Measurements from ENCODE around the gene SUSD1. TPM values are rescaled to one million over a fixed set of nuclear protein-coding genes. Genes with fewer than 3 reads are reported as not detected.
"Not testable (repeated sequence)": the region's sequence is repeated elsewhere in the genome, so short reads cannot be mapped to it uniquely, and the experiment has no call there.

SUSD1 gene
- total RNA-seq, 2 donors from 2014 or later, result 7.8 to 7.9 TPM

DNA sequence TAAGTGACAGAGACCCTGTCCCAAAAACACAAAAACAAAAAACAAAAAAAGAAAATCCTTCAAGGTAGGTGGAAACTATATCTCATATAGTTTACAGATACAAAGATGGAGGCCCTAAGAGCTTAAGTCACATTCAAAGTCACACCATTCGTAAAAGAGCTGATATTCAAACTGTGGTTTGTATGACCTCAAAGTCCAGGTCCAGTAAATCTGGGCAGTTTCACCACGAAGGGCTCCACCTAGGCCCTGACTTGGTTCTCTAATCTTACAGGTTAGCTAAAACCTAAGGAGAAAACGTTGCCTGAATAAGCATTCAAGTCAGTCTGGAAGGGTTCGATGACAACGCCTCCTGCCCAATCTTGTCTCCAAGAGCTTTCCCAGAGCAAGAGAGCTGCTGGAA, 44.1 kb downstream of the SUSD1 start:
- WGBS, 2 donors, result 93 to 96% methylated on average over 5 of the region's 5 CpGs
- no peaks in the 10 kb centered on the region for H3K9me3 ChIP-seq
- H3K27ac ChIP-seq, result no peak overlapping the region
- no peak overlapping the region for H3K4me3 ChIP-seq
- ATAC-seq, result no peak
- TF ChIP-seq, protein P1, sequence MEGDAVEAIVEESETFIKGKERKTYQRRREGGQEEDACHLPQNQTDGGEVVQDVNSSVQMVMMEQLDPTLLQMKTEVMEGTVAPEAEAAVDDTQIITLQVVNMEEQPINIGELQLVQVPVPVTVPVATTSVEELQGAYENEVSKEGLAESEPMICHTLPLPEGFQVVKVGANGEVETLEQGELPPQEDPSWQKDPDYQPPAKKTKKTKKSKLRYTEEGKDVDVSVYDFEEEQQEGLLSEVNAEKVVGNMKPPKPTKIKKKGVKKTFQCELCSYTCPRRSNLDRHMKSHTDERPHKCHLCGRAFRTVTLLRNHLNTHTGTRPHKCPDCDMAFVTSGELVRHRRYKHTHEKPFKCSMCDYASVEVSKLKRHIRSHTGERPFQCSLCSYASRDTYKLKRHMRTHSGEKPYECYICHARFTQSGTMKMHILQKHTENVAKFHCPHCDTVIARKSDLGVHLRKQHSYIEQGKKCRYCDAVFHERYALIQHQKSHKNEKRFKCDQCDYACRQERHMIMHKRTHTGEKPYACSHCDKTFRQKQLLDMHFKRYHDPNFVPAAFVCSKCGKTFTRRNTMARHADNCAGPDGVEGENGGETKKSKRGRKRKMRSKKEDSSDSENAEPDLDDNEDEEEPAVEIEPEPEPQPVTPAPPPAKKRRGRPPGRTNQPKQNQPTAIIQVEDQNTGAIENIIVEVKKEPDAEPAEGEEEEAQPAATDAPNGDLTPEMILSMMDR (IDR thresholded peaks at IDR 0.05), result no peak
- TF ChIP-seq POLR2A (IDR thresholded peaks at IDR 0.05), result no peak
- H3K4me1 ChIP-seq, result no peaks in the 10 kb centered on the region
- intact Hi-C loops (cut with DNase I), result no loop called here
- H3K36me3 ChIP-seq (replicated peaks in 1 of 2; ENCODE audit: insufficient read depth in 1 of 2, low read depth in 2 of 2), result no peaks in the 10 kb centered on the region
- no peak for DNase-seq
- no peaks in the 10 kb centered on the region for H3K27me3 ChIP-seq

DNA sequence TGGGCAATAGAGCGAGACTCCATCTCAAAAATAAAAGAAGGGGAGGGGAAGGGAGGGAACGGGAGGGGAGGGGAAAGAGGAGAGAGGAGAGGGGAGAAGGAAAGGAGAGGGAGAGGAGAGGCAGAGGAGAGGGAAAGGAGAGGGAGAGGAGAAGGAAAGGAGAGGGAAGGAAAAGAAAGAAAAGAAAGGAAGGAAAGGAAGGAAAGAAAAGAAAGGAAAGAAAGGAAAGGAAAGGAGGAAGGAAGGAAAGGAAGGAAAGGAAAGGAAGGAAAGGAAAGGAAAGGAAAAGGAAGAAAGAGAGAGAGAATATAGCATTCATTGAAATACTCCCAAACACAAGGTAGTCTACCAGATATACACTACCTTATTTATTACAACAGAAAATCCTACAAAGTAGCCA, 44.8 kb downstream of the SUSD1 start:
- Histone ChIP-seq H3K27me3 (no peaks in the 10 kb centered on the region), H3K27ac (no peak overlapping the region), H3K4me1 (no peaks in the 10 kb centered on the region), H3K9me3 (no peaks in the 10 kb centered on the region), H3K4me3 (no peak overlapping the region), H3K36me3 (replicated peaks in 1 of 2; ENCODE audit: insufficient read depth in 1 of 2, low read depth in 2 of 2) (no peaks in the 10 kb centered on the region)
- intact Hi-C loops (cut with DNase I), result no loop called here
- ATAC-seq (no peak), DNase-seq (no peak)
- WGBS, 2 donors, result 95% methylated on average over 2 of the region's 2 CpGs
- TF ChIP-seq, protein P1 (IDR thresholded peaks at IDR 0.05), result no peak
- TF ChIP-seq POLR2A (IDR thresholded peaks at IDR 0.05), result no peak

DNA sequence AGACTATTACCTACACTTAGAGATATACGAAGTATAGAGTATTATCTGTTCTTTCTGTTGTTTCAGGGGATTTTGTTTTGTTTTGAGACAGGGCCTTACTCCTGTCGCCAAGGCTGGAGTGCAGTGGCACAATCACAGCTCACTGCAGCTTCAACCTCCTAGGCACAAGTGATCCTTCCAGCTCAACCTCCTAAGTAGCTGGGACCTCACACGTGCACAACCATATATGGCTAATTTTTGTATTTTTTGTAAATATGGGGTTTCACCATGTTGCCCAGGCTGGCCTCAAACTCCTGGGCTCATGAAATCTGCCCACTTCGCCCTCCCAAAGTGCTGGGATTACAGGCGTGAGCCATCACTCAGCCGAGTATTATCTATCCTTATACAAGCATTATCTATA, 45.9 kb downstream of the SUSD1 start:
- H3K27ac ChIP-seq, result no peak overlapping the region
- H3K9me3 ChIP-seq, result no peaks in the 10 kb centered on the region
- H3K4me3 ChIP-seq, result no peak overlapping the region
- no peaks in the 10 kb centered on the region for H3K27me3 ChIP-seq
- ATAC-seq, result no peak
- DNase-seq, result no peak
- H3K4me1 ChIP-seq, result peaks cover under 1% of the 10 kb centered on the region
- intact Hi-C loops (cut with DNase I), result no loop called here
- no peaks in the 10 kb centered on the region for H3K36me3 ChIP-seq (replicated peaks in 1 of 2; ENCODE audit: insufficient read depth in 1 of 2, low read depth in 2 of 2)
- WGBS, 2 donors, result 88 to 91% methylated on average over 6 of the region's 6 CpGs
- TF ChIP-seq, protein P1 (IDR thresholded peaks at IDR 0.05), result no peak
- TF ChIP-seq POLR2A (IDR thresholded peaks at IDR 0.05), result no peak

DNA sequence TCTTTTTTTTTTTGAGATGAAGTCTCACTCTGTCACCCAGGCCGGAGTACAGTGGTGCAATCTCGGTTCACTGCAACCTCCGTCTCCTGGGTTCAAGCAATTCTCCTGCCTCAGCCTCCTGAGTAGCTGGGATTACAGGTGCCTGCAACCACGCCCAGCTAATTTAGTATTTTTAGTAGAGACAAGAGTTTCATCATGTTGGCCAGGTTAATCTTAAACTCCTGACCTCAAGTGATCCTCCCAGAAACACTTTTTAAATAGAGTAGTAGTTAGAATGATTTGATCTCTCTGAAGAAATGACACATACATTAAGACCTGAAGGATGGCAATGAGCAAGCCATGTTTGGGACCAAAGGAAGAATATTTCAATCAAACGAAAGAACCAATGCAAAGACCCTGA, 46.7 kb downstream of the SUSD1 start:
- H3K4me1 ChIP-seq; H3K9me3 ChIP-seq; intact Hi-C loops (cut with DNase I); H3K4me3 ChIP-seq; H3K27ac ChIP-seq; DNase-seq; ATAC-seq; H3K27me3 ChIP-seq; H3K36me3 ChIP-seq (replicated peaks in 1 of 2; ENCODE audit: insufficient read depth in 1 of 2, low read depth in 2 of 2): not testable (repeated sequence)
- 87 to 88% methylated on average over 4 to 5 of the region's 5 CpGs for WGBS, 2 donors

DNA sequence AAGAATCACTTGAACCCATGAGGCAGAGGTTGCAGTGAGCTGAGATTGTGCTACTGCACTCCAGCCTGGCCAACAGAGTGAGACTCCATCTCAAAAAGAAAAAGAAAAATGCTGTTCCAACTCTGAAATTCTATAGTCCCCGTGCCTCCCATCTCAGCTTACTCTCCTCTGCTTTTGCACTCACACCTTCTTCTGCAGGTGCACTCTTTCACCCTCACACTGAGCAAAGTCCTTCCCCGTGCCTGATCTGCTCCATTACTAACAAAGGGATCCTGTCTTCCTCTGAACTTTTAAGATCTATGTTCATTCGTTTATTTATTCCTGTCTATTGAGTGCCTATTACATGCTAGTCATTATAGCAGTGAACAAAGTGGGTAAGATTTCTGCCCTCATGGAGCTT, 47.8 kb downstream of the SUSD1 start:
- TF ChIP-seq POLR2A (IDR thresholded peaks at IDR 0.05), result no peak
- TF ChIP-seq, protein P1 (IDR thresholded peaks at IDR 0.05), result no peak
- intact Hi-C loops (cut with DNase I), result no loop called here
- H3K9me3 ChIP-seq, result no peaks in the 10 kb centered on the region
- H3K36me3 ChIP-seq (replicated peaks in 1 of 2; ENCODE audit: insufficient read depth in 1 of 2, low read depth in 2 of 2), result no peaks in the 10 kb centered on the region
- DNase-seq (no peak), ATAC-seq (no peak)
- H3K4me1 ChIP-seq, result peaks cover 4% of the 10 kb centered on the region
- H3K4me3 ChIP-seq, result no peak overlapping the region
- H3K27me3 ChIP-seq, result no peaks in the 10 kb centered on the region
- WGBS, 2 donors, result 89 to 94% methylated on average over 3 of the region's 3 CpGs
- H3K27ac ChIP-seq, result no peak overlapping the region

Data from body of pancreas (tissue), 4 donors.